HTERT RPE-1 (cell line): ENCODE results near the gene CYP27B1.

Experiments
- in situ Hi-C: fragments of 300-500 bp; cut with MboI; formaldehyde crosslinking; loops from 4 replicates; pipeline ENCODE4 v1.14.3; 2020; ENCODE audit warnings: low sequenced_read_pairs

CYP27B1 gene

DNA sequence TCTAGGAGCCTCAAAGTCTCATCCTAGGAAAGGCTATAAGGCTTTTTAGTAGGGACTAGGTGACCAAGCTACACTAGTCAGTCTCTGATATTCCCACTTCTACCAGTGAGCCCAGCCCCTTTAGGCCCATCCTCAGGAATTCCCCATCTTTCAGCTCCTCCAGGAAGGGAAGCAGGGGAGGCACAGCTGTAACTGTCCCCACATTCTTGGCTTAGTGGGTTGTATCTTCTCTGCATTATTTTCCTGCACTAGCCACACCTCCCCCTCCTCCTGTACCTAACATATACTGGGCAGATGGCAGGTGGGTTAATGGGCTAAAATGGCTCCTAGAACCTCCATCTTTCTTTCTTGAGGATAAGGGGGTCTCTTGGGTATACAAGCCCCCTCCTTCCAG, 424 bp upstream of the CYP27B1 start:
- in situ Hi-C loops, result no loop called here

DNA sequence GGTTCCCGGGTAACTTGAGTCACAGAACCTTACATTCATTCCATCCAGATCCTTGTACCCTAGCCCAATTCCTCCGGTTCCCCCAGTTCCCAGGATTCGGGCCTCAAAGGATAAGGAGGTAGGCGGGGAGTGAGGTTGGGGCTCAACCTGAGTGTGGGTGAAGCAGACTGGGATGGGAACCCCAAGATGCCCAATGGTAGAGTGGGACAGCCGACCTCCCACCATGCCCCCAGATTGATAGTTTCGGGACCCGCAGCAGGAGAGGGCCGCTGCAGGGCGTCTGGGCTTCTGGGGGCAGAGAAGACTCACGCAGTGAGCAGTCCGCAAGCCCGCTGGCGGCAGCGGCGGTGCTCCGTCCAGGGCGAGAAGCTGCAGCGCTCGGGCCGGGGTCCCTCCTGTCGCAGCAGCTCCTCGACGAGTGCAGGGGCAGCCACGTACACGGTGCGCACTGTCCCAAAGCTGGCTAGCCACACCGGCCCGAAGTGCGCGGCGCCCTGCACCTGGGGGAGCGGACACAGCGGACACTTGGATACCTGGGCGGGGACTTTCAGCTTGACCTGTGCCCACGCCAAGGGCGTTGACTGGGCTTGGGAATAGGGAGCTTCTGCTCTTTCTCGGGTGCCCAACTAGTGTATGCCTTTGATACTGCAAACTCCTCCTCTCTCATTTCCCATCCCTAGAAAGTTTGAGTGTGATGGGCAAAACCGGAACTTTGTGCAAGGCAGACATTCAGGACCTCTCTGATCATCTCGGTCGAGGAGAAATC, 997 bp downstream of the CYP27B1 start:
- in situ Hi-C loops, result no loop called here

DNA sequence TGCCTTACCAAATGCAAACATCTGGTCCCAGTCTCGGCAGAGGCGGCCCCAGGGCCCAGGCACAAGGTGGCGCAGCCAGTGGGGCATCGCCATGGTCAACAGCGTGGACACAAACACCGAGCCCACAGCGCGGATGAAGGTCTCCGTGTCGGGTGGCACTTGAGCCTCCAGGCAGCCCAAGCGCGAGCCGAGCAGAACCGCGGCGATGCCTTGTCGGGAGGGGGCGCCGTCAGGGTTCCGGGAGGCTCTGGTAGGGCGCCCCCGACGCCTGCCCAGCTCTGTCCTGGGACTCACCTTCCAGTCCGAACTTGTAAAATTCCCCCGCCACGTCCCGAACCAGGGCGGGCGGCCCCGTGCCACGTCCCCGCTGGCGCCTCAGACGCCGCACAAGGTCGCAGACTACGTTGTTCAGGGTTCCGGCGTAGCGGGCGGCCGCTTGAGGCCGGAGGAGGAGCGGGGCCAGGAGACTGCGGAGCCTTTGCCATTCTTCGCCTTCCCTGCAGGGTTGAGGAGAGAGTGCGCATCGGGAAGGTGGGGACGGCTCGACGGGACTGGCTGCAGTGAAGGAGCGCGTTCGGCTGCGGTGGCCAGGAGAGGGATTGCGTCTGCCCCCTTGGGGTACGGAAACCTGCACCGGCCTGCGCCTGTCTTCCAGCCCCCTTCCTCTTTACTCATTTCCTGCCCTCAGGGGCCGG, 1.7 kb downstream of the CYP27B1 start:
- in situ Hi-C loops, result no loop called here

DNA sequence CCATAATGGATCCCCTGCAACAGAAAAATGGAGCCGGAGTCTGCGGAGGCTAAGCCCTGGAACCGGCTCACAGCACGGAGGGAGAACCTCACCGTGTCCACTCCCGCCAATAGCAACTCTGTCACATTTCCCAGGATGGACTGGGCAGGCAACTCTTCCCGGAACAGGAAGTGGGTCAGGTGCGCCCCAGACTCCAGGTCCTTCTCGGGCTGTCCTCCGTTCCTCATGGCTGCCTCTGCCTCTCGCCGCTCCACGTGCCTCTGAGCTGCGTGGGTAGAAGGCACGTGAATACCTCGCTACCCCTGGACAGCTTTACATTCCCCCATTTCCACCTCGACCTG, 2.2 kb downstream of the CYP27B1 start:
- in situ Hi-C loops, result no loop called here

DNA sequence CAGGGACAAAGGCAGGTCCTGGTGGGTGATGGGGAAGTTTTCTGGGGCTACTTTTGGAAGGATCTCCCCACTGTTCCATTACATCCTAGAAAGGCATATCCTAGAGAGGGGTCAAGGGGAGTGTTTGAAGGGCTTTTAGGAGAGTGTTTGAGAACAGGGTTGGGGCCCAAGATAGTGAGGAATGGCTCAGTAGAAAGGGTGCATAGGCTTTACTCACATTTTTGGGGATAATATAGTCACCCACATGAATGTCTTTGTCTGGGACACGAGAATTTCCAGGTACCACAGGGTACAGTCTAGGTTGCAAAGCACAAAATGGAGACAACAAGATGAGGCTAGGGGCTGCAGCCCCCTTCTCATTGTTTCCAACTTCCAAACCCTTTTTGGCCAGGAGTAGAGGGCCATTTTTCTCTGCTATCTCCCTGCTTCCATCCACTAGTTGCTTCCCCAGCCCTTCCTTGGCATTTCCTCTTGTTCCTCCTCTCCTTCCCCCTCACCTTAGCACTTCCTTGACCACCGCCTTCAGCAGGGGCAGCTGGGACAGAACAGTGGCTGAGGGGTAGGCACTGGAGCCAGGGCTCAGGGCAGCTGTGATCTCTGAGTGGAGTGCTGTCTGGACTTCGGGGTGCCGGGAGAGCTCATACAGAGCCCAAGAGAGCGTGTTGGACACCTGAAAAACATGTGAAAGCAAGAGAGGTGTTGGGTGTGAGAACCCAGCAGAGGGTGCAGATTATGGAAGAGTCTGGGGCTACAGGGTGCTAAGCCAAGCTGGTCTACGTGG, 2.8 kb downstream of the CYP27B1 start:
- in situ Hi-C loops, result no loop called here

DNA sequence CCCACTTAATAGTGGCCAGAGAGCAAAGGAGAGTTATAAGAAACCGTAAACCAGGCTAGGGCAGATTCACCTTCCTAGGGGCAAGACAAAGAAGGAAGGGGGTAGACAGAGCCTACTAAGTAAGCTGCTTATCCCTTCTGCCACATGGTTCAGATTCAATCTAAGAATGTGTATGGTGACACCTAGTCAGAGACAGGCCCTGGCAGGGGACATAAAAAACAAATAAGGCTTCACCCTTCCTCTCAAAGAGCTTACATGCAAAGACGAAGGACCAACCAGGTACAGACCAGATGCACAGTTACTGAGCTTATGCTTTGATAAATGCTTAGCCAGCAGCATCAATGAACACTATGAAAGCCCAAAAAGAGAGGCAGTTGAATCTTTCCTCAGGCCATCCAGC, 4.4 kb downstream of the CYP27B1 start:
- in situ Hi-C loops, result no loop called here

DNA sequence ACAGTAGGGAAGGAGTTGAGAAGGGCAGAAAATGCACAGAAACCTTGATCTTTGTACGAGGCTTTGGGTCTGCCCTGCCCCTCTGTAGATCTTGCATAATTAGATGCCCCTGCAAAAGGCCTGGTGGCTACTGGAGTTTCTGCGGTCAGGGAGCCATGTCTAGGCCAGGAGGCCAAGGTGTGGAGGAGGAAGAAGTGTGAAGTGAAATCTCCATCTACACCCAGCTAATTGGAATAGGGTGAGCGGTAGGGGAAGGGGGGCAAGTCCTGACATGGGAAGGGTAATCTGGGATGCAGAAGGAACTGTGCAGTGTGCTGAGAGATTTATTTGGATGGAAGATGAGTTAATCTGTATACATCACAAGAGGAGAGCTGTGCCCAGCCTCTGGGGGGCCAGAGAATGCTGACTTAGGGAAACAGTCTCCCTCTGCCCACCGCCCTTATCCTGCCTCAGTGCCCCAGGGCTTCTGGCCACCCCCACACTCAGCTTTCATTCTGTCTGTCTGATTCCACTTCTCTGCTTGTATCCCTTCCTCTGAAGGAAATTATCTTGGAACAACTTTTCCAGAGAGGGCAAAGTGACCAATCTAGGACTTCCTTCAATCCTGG, 5.4 kb downstream of the CYP27B1 start:
- in situ Hi-C loops, result no loop called here

DNA sequence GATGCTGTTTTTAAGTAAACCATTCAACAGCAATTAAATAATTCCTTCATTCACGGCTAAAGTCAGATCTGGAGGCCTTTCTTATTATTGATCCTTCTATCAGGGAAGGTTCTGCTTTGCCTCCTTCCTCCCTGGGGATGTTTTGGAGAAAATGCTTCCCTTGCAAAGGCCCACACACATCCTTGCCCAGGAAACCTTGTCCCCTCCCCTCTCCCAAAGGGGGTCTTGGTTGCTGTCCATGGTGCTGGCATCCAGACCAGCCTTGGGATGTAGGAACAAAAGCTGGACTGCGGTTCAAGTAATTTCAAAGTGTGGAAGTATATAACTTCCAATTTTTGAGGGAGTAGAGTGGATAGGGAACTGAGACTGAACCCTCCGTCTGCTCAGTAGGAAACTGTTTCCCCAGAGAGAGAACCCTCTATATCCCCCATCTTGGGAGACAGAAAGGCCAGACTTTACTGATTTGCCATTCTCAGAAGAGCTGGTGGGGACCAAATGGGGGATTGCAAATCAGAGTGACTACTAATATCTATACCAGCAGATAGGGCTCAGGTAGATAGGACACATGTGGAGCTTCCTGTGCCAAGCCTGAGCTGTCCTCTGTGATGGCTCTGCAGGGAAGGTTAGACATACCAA, 6.4 kb downstream of the CYP27B1 start:
- in situ Hi-C loops, result no loop called here

DNA sequence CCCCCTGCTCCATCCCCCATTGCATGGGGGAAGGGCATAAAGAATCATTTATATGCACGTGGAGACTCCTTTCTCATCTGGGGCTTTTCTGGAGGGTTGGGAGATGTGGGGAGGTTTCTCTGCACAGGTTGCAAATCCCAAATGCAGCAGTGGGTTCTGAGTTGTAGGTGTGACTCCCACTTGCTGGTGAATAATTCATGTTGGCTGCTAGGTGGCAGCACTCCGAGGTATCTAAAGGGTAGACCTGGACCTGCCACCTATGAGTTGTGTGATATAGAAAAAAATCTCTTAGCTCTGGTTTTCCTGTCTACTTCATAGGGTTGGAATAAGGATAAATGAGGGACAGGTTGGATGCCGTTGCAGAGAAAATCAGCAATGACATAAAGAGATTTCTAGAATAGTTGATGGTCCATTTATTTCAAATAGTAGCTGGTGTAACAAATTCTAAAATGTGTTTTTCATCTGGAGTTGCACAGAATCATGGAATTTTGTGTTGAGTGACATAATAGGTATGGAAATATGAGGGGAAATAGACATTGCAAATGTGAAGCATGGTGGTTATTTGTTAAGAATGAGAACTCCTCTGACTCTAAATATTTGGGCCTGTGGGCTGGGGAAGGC, 7.4 kb downstream of the CYP27B1 start:
- in situ Hi-C loops, result no loop called here

DNA sequence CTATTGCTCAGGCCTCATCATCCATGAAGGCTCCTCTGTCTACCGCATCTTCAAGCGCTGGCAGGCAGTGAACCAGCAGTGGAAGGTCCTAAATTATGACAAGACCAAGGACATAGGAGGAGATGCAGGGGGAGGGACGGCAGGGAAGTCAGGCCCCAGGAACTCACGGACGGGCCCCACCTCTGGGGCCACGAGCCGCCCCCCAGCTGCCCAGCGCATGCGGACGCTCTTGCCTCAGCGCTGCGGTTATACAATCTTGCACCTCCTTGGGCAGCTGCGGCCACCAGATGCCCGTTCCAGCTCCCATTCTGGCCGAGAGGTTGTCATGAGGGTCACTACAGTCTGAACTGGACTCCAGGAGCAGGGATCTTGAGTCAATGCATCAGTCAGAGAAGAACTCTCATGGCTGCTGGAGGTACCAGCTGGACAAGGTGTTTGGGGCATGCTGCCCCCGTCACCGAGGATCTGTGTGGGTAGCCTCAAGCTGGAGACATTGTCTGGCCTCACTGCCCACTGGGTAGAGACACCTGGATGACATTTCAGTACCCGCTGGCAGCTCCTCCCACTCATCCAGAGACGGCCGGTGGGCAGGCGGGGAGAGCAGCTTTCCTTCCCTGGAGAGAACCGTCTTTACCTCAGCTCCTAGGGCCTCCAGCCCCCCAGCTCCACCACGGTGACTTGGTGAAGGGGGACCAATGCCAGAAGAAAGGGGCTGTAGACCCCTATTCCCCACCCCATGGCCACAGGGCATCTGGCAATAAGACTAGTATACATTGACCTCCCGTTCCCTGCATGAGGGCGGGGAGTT, 8.1 kb downstream of the CYP27B1 start:
- in situ Hi-C loops, result no loop called here

DNA sequence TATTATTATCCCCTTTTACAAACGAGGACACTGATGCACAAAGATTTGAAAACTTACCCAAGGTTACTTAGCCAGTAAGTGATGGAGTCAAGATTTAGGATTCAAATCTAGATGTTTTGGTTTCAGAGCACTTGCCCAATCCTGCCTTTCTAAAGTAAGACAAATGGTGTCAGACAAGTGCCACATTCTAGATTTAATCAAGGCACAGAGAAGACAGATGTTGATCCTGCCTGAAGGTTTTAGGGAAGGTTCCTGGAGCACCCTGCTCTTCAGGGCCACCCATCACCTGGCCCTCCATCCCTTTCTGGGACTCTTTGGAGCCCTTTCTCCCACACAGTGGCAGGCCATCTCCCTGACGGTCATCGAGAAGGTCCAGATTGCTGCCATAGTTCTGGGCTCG, 9.1 kb downstream of the CYP27B1 start:
- in situ Hi-C loops, result no loop called here

DNA sequence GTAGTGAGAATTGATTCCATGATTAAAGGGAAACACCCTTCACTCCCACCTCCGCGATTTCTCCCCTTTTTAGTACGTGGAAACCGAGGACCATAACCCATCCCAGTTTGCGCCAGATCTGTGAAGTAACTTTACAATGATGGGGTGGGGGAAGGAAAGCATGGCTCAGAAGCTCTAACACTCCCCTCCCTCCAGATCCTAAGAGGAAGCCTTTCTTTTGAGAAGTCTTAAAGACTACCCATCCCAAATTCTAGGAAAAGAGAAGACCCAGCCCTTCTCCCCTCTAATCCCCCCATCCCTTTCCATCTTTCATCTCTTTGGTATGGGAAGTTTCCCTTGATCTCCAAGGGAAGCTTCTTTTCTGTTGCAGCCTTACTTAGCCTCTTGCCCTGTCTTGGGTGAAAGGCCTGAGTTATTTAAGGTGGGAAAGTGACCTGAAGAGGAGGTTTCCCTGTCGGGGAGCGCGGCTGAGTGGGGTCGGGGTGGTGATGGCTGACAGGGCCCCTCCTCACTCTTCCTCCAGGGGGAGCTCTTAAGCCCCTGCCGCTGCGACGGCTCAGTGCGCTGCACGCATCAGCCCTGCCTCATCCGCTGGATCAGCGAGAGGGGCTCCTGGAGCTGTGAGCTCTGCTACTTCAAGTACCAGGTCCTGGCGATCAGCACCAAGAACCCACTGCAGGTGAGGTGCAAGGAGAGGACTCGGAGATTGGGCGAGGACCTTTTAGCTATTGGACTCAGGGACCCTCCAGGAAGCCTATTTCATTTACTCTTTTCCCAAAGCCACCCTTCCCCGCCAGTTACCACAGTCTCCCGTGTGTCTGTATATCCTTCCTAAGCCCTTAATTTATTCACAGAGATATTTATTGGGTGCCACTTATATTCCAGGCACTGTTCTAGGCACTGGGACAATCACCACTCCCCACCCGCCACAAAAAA, 10.2 kb downstream of the CYP27B1 start:
- in situ Hi-C loops, result no loop called here

DNA sequence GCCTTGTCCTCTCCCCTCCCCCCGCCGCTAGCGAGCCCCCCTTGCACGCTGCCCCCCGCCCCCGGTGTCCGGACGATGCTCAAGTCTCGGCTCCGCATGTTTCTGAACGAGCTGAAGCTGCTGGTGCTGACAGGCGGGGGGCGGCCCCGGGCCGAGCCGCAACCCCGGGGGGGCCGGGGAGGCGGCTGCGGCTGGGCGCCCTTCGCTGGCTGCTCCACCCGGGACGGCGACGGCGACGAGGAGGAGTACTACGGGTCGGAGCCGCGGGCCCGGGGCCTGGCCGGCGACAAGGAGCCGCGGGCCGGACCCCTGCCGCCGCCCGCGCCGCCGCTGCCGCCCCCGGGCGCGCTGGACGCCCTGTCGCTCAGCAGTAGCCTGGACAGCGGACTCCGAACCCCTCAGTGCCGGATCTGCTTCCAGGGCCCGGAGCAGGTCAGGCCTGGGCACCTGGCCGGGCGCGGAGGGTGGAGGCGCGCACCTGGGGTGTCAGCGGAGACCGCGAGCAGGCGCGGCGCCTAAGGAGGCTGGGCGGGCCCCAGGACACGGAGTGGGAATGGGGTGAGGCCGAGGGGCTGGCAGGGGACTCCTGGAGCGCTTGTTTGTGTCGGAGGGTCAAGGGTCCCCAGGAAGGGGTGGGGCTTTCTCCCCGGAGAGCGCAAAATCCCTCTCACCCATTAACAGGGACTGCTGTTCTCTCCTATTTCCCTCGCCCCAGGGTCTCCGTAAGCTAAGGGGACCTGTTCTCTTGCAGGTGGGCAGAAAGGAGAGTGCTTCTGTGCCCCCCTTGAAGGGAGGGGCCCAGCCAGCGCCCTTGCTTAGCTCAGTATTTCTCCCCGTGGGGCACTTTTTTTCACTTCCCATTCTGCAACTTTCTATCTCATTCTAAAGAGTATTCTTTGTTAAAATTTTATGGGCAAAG, 11.2 kb downstream of the CYP27B1 start:
- in situ Hi-C loops, result no loop called here

DNA sequence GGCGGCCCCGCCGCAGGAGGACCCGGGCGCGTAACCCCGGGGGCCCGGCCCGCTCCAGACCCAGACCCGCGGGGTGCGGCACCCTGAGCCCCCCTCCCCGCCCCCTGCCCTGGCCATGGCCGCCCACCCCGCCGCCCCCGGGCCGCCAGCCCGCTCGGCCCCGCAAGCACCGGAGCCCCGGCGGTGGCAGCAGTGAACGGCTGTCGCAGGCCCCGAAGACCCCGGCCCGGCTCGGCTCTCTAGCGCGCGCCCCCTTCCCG, 11.8 kb downstream of the CYP27B1 start:
- in situ Hi-C loops, result no loop called here

DNA sequence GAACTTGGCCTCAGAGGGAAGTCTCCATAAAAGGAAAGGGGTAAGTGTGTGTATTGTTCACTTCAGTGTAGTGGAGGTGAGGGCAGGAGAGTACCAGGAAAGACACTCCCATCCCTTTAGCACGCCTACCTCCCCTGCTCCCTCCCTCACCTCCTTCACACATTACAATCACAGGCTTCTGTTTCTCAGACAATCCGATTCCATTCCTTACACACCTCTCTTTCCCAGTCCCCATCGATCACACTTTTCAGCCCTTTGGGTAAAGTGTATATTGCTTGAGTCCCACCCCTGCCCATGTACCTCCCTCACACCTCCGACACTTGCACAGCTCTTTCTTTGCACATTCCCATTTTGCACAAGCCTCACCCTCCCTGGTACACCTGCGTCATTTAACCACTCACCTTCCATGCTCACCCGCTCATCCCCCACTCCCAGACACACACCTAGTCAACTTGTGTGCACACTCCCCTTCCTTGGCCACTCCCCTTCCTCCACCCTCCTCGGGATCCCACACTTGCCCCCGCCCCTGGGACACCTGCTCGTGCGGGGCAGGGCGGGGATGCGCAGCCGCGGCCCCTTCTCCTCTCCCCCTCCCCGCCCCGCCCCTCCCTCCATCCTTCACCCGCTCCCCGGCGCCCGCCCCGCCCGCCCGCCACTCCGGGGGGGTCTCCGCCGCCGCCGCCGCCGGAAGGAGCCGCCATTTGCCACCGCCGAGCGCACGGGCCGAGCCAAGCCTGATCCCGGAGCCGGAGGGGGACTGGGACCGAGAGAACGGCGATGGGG, 12.3 kb downstream of the CYP27B1 start, which contains the start of gene MARCHF9:
Gene MARCHF9 (plus strand): TSS at position 693 of the 783 bp plus-strand sequence. CDS start 426 bp downstream, outside the sequence.
- in situ Hi-C loops, result no loop called here

DNA sequence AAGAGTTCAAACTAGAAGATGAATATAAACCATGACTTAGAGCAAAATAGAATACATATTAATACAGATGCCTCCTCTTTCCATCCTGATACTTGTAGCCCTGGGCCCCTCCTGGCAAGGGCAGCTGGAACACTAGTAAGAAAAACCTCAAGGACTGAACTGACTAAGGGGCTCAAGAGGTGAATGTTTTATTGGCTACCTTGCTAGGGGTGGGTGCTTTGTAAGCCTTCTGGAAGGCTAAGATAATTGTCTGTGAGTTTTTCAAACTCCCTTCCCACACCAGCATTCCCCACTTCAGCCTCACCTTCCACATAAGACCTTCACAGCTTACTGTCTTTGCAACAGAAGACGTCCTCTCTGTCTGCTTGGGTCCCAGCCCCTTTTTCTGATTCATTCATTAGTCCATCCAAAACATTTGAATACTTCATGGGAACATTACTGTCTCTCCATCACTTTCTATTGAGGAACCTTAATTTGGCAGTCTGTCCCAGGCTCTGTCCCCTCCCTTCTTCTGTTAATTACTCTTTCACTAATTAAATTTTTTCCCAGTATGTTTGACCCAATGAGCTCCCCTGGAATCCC, 13.0 kb downstream of the CYP27B1 start:
- in situ Hi-C loops, result no loop called here

DNA sequence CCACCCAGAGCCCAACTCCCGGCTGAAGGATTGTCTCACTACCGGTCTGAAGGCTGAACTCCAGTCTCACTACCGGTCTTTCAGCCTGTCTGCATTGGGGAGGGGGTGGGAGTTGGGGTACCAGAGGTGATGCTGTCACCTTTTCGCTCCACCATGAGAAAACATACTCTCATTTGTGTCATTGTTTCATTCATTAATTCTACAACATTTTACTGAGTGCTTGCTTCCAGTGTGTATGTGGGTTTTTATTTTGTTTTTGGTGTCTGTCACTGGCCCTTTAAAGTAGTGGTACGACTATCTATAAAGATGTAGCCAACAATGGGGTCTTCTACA, 14.2 kb downstream of the CYP27B1 start:
- in situ Hi-C loops, result no loop called here
